ENCODE data around the gene ZNF521.

The ZNF521 gene

GRCh38 chr18:25181581-25181980, 170.4 kb downstream of the ZNF521 start:
- Histone ChIP-seq H3K36me3 (ENCODE audit: control insufficient read depth, insufficient read depth, low read length) (no peaks in the 10 kb centered on the region), H3K4me3 (replicated peaks; ENCODE audit: low read depth, low read length) (no peak overlapping the region), H3K27me3 (replicated peaks; ENCODE audit: control insufficient read depth, insufficient read depth, low read length) (no peaks in the 10 kb centered on the region)
- DNase-seq (ENCODE audit: extremely low read depth, insufficient read length), result no peak
- TF ChIP-seq CTCF (IDR thresholded peaks at IDR 0.05; ENCODE audit: insufficient read depth, low read length, poor library complexity, severe bottlenecking), result no peak

GRCh38 chr18:25180973-25181548, 170.9 kb downstream of the ZNF521 start:
- no peak for DNase-seq (ENCODE audit: extremely low read depth, insufficient read length)

GRCh38 chr18:25177631-25178030, 174.3 kb downstream of the ZNF521 start:
- H3K36me3 ChIP-seq (ENCODE audit: control insufficient read depth, insufficient read depth, low read length), result no peaks in the 10 kb centered on the region
- no peak for TF ChIP-seq CTCF (IDR thresholded peaks at IDR 0.05; ENCODE audit: insufficient read depth, low read length, poor library complexity, severe bottlenecking)
- no peaks in the 10 kb centered on the region; the same call in 1 of the 2 replicates for H3K27me3 ChIP-seq (replicated peaks; ENCODE audit: control insufficient read depth, insufficient read depth, low read length)
- DNase-seq (ENCODE audit: extremely low read depth, insufficient read length), result no peak
- H3K4me3 ChIP-seq (replicated peaks; ENCODE audit: low read depth, low read length), result no peak overlapping the region

More at GRCh38 chr18:25180973-25181548, 170.9 kb downstream of the ZNF521 start:
- Histone ChIP-seq H3K27me3 (replicated peaks; ENCODE audit: control insufficient read depth, insufficient read depth, low read length) (no peaks in the 10 kb centered on the region), H3K4me3 (replicated peaks; ENCODE audit: low read depth, low read length) (no peak overlapping the region), H3K36me3 (ENCODE audit: control insufficient read depth, insufficient read depth, low read length) (no peaks in the 10 kb centered on the region)
- TF ChIP-seq CTCF (IDR thresholded peaks at IDR 0.05; ENCODE audit: insufficient read depth, low read length, poor library complexity, severe bottlenecking), result no peak

GRCh38 chr18:25176518-25177042, 175.4 kb downstream of the ZNF521 start:
- no peak for DNase-seq (ENCODE audit: extremely low read depth, insufficient read length)

GRCh38 chr18:25175558-25176517, 176.1 kb downstream of the ZNF521 start:
- Histone ChIP-seq H3K36me3 (ENCODE audit: control insufficient read depth, insufficient read depth, low read length) (no peaks in the 10 kb centered on the region), H3K27me3 (replicated peaks; ENCODE audit: control insufficient read depth, insufficient read depth, low read length) (no peaks in the 10 kb centered on the region; the same call in 1 of the 2 replicates), H3K4me3 (replicated peaks; ENCODE audit: low read depth, low read length) (no peak overlapping the region)
- no peak for TF ChIP-seq CTCF (IDR thresholded peaks at IDR 0.05; ENCODE audit: insufficient read depth, low read length, poor library complexity, severe bottlenecking)
- no peak for DNase-seq (ENCODE audit: extremely low read depth, insufficient read length)

More at GRCh38 chr18:25176518-25177042, 175.4 kb downstream of the ZNF521 start:
- TF ChIP-seq CTCF (IDR thresholded peaks at IDR 0.05; ENCODE audit: insufficient read depth, low read length, poor library complexity, severe bottlenecking), result no peak
- Histone ChIP-seq H3K4me3 (replicated peaks; ENCODE audit: low read depth, low read length) (no peak overlapping the region), H3K27me3 (replicated peaks; ENCODE audit: control insufficient read depth, insufficient read depth, low read length) (no peaks in the 10 kb centered on the region; the same call in 1 of the 2 replicates), H3K36me3 (ENCODE audit: control insufficient read depth, insufficient read depth, low read length) (no peaks in the 10 kb centered on the region)
